Activated T-helper 1 cell treated with anti-CD3 and anti-CD28 coated beads, Interleukin-12 subunit alpha, Interleukin-12 subunit beta, Interleukin-2, Interleukin-4 antibody, amounts not matched to agents 30 ng/mL and 10 ng/mL and 1 ng/mL, durations not matched to agents 14 hours and 24 hours and 36 hours (primary cell): ENCODE results near the gene ACTR1B. TPM values are rescaled to one million over a fixed set of nuclear protein-coding genes. Genes with fewer than 3 reads are reported as not detected.
A peak's percentile ranks its signal among the peaks of the same experiment; 100 is the strongest.
"Not testable (repeated sequence)": the region's sequence is repeated elsewhere in the genome, so short reads cannot be mapped to it uniquely, and the experiment has no call there.

Experiments used
- DNase-seq: peaks from one replicate; pipeline ENCODE4 v3.0.0; 2021; ENCODE audit warnings: low spot score
- H3K27ac Mint-ChIP-seq: one replicate; pipeline ENCODE4 v1.8.0; 2021; ENCODE audit warnings: mild to moderate bottlenecking, mixed read lengths
- H3K27me3 Mint-ChIP-seq: one replicate; pipeline ENCODE4 v1.8.0; 2022; ENCODE audit warnings: mild to moderate bottlenecking, moderate library complexity, mixed read lengths; ENCODE audit not compliant: insufficient read depth
- H3K36me3 Mint-ChIP-seq: one replicate; pipeline ENCODE4 v1.8.0; 2021; ENCODE audit warnings: low read depth, mixed read lengths
- H3K4me1 Mint-ChIP-seq: one replicate; pipeline ENCODE4 v1.8.0; 2021; ENCODE audit warnings: low read depth, mixed read lengths
- H3K4me3 Mint-ChIP-seq: one replicate; pipeline ENCODE4 v1.8.0; 2021; ENCODE audit warnings: mild to moderate bottlenecking, moderate library complexity, mixed read lengths
- H3K9me3 Mint-ChIP-seq: one replicate; pipeline ENCODE4 v1.8.0; 2021; ENCODE audit warnings: mixed read lengths
- intact Hi-C: fragments of 100-400 bp; cut with micrococcal nuclease; formaldehyde crosslinking; loops from one replicate; pipeline ENCODE4 v1.15.1; 2024
- total RNA-seq: library from RNA; stranded (reverse); gene quantifications from 2 replicates; pipeline ENCODE4 v1.2.3, GENCODE V29; 2022

Gene ACTR1B
- total RNA-seq, 1 donor from 2014 or later = 101 TPM

GRCh38 chr2:97701851-97702465 is 38.1 kb upstream of the ACTR1B start:
- Mint-ChIP-seq H3K27ac (no peak overlapping the region), H3K27me3 (peaks cover 7% of the 10 kb centered on the region), H3K9me3 (no peaks in the 10 kb centered on the region), H3K4me1 (peaks cover 16% of the 10 kb centered on the region), H3K4me3 (no peak overlapping the region), H3K36me3 (no peaks in the 10 kb centered on the region)
- intact Hi-C loops = no loop called here
- no peak for DNase-seq

GRCh38 chr2:97701186-97701585 is 37.3 kb upstream of the ACTR1B start:
- Mint-ChIP-seq H3K27me3 (peaks cover 5% of the 10 kb centered on the region), H3K27ac (no peak overlapping the region), H3K4me3 (no peak overlapping the region), H3K36me3 (no peaks in the 10 kb centered on the region), H3K4me1 (peaks cover 19% of the 10 kb centered on the region), H3K9me3 (no peaks in the 10 kb centered on the region)
- intact Hi-C loops = no loop called here
- DNase-seq = no peak

DNA sequence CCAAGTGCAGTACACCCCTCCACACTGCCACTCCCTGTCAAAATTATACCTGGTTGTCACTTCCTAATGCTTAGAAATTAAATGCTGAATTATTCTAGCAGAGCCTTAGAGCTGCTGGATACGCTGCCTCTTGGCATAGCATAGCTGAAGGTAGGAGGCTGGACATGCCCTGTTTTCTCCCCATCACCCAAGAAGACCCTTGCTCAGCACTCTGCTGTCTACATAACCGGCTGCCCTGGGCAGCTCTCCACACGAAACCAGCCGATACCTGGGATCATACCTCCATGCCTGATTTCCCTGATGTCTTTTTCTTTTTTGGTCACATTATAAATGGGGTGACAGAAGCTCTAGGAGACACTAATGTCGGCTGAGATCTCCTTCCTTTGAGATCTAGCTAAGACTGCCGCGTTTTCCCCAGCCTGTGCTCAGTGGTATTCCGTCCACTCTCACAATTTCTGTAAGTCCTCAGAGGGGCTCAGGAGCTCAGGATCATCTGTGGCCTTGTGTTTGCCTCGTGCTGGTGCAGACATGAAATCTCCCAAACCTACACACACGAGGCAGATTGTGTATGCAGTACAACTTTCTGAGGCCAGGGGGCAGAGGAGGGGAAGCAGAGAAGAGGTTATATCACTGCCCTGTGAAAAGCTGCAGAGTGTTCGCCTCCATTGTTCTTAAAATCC is 36.1 kb upstream of the ACTR1B start:
- Mint-ChIP-seq H3K27me3 (peaks cover 8% of the 10 kb centered on the region), H3K4me3 (no peak overlapping the region), H3K36me3 (no peaks in the 10 kb centered on the region), H3K27ac (peak overlapping the region; percentile 32), H3K9me3 (no peaks in the 10 kb centered on the region), H3K4me1 (peaks cover 19% of the 10 kb centered on the region)
- peak; percentile 52 for DNase-seq
- intact Hi-C loops = loop anchor here (1.0 kb wide), 2 partner anchors 48 to 685 kb away; no protein-coding TSS in a partner anchor

DNA sequence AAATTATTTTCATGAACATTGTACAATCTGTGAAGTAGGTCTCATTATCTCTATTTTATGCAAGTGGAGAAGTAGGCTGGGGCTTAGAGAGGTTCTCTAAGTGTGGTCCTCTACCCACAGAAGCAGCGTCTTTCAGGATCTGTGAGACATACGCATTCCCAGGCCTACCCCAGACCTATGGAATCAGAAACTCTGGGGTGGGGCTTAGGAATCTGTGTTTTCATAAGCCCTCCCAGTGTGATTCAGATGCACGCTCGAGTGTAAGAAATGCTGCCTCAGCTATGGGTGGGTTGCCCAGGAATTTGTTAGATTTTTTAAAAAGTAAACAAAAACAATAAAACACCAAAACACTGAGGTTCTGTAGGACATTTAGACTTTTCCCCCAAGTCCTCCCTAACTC is 34.7 kb upstream of the ACTR1B start:
- no peaks in the 10 kb centered on the region for H3K9me3 Mint-ChIP-seq
- DNase-seq = no peak
- intact Hi-C loops = no loop called here
- no peaks in the 10 kb centered on the region for H3K36me3 Mint-ChIP-seq
- peaks cover 8% of the 10 kb centered on the region for H3K27me3 Mint-ChIP-seq
- no peak overlapping the region for H3K27ac Mint-ChIP-seq
- no peak overlapping the region for H3K4me3 Mint-ChIP-seq
- peaks cover 19% of the 10 kb centered on the region for H3K4me1 Mint-ChIP-seq

DNA sequence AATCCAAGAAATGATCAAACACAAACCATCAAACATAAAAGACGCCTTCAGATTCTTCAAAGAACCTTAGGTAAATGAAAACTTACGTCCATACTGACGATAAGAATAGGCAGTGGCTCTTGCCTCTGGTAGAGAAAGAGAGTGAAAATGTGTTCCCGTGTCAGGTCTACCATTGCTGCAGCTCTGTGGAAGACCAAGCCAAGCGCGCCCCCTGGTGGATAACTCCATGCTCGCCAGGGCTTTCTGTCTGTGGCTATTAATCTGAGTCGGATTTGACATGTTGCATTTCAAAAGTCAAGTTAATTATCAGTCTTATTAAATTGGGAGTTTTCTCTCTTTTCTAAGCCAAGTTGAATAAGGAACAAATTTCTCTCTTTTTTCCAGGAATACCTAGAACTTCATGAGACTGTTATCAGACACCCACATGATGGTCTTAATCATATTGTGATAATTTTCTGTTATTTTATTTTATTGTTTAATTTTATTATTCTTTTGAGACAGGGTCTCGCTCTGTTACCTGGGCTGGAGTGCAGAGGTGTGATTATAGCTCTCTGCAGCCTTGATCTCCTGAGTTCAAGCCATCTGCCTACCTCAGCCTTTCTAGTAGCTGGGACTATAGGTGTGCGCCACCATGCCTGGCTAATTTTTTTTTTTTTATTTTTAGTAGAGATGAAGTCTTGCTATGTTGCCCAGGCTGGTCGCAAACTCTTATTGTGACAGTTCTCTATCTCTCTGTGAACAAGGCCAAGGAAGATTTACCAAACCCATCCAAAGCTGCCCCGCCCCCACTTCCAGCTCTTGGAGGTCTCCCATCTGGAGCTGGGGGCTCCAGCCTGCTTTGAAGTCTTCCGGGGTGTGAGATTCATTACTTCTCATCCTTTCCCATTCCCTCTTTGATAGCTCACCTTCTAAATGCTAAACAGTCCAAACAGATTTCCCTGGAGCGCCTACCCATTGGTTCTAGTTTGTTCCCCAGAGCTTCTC is 33.7 kb upstream of the ACTR1B start:
- H3K27ac Mint-ChIP-seq = no peak overlapping the region

GRCh38 chr2:97695744-97696143 is 31.9 kb upstream of the ACTR1B start:
- no peak overlapping the region for H3K4me3 Mint-ChIP-seq
- H3K27me3 Mint-ChIP-seq = peaks cover 8% of the 10 kb centered on the region

More for the DNA sequence above, 33.7 kb upstream of the ACTR1B start:
- Mint-ChIP-seq H3K4me1 (peaks cover 19% of the 10 kb centered on the region), H3K4me3 (no peak overlapping the region), H3K9me3 (no peaks in the 10 kb centered on the region), H3K27me3 (peaks cover 8% of the 10 kb centered on the region), H3K36me3 (no peaks in the 10 kb centered on the region)
- DNase-seq = peak; percentile 82
- intact Hi-C loops = loop anchor here (1.0 kb wide), 4 partner anchors 13 to 107 kb away; partner anchors contain the start of gene ACTR1B

GRCh38 chr2:97693476-97693875 is 29.6 kb upstream of the ACTR1B start:
- no peak overlapping the region for H3K4me3 Mint-ChIP-seq
- H3K27me3 Mint-ChIP-seq = peaks cover 8% of the 10 kb centered on the region
- no peaks in the 10 kb centered on the region for H3K36me3 Mint-ChIP-seq
- intact Hi-C loops = no loop called here
- H3K9me3 Mint-ChIP-seq = no peaks in the 10 kb centered on the region
- no peak for DNase-seq
- peaks cover 16% of the 10 kb centered on the region for H3K4me1 Mint-ChIP-seq
- no peak overlapping the region for H3K27ac Mint-ChIP-seq

More at GRCh38 chr2:97695744-97696143, 31.9 kb upstream of the ACTR1B start:
- Mint-ChIP-seq H3K4me1 (peaks cover 19% of the 10 kb centered on the region), H3K27ac (no peak overlapping the region), H3K9me3 (no peaks in the 10 kb centered on the region), H3K36me3 (no peaks in the 10 kb centered on the region)
- intact Hi-C loops = no loop called here
- DNase-seq = no peak

- Mint-ChIP-seq H3K36me3 (no peaks in the 10 kb centered on the region), H3K4me1 (peaks cover 13% of the 10 kb centered on the region), H3K4me3 (no peak overlapping the region), H3K27me3 (peaks cover 6% of the 10 kb centered on the region), H3K27ac (no peak overlapping the region), H3K9me3 (no peaks in the 10 kb centered on the region)
- intact Hi-C loops = no loop called here
- DNase-seq = no peak
Observed at GRCh38 chr2:97691166-97691565, 27.3 kb upstream of the ACTR1B start.

DNA sequence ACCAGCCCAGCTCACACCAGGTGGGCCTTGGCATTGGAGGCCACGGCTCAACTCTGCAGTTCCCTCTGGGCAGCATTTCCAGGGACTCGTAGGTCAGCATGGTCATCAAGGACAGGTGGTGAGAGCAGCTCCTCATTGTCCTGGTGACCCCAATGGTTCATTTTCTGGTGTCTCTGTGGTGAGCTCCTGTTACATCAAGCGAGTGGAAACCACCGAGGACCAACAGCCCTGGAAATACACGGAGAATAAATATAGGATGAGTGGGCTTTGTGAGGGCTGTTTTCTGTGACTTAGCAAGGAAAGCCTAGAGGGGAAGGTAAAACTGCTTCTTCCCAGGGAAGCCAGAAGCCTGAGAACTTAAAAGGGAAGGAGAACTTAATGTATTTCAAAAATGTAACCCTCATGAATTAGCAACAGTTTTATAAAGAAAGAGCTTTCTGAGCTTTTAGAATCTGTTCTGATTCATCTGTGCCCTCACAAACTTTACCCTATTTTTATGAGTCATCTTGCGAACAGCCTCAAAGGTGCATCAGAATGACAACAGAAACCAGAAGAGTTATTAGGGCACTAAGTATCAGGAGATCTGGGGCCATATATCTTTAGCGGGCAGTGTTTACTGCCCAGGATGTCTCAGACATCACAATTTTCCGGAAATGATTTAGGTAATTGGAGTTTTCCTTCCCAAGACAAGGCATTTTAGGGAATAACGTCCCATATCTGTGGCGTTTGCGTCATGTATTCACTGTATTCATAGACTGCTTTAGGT is 24.4 kb upstream of the ACTR1B start:
- DNase-seq = no peak
- Mint-ChIP-seq H3K27me3 (no peaks in the 10 kb centered on the region), H3K9me3 (no peaks in the 10 kb centered on the region), H3K27ac (peak overlapping the region; percentile 57), H3K36me3 (no peaks in the 10 kb centered on the region), H3K4me1 (peaks cover 13% of the 10 kb centered on the region), H3K4me3 (no peak overlapping the region)
- intact Hi-C loops = loop anchor here (1.0 to 2.0 kb wide), 2 partner anchors 24 to 43 kb away; partner anchors contain the start of gene ACTR1B

DNA sequence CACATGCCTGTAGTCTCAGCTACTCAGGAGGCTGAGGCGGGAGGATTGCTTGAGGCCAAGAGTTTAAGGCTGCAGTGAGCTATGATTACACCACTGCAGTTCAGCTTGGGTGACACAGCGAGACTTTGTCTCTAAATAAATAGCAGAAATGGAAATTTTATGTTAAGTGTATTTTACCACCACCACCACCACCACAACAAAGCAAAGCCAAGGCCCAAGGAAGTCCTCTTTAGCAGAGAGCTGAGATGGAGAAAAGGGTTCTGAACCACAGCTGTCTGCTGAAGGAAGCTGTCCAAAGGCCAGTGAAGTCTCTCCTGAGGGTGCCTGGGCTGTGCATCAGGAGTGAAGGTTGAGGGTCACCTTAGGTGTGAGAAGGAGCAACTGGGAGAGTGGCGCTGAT is 23.4 kb upstream of the ACTR1B start:
- H3K36me3 Mint-ChIP-seq, intact Hi-C loops, H3K27me3 Mint-ChIP-seq, DNase-seq, H3K4me3 Mint-ChIP-seq, H3K27ac Mint-ChIP-seq, H3K9me3 Mint-ChIP-seq: not testable (repeated sequence)
- peaks cover 13% of the 10 kb centered on the region for H3K4me1 Mint-ChIP-seq

DNA sequence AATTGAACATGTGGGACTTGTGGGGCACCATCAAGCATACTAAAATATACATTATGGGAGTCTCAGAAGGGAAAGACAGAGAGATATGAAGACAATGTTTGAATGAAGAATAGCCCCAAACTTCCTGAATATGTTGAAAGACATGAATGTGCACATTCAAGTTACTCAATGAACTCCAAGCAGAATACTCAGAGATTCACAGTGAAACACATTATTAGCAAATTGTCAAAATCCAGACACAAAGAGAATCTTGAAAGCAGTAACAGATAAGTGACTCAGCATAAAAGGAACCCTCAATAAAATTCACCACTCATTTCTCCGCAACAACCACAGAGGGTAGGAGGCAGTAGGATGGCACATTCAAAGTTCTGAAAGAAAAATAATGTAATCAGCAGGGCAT is 14.5 kb upstream of the ACTR1B start:
- DNase-seq = no peak
- intact Hi-C loops = no loop called here
- no peaks in the 10 kb centered on the region for H3K9me3 Mint-ChIP-seq
- no peak overlapping the region for H3K27ac Mint-ChIP-seq
- H3K27me3 Mint-ChIP-seq = no peaks in the 10 kb centered on the region
- peaks cover 26% of the 10 kb centered on the region for H3K4me1 Mint-ChIP-seq
- no peak overlapping the region for H3K4me3 Mint-ChIP-seq
- H3K36me3 Mint-ChIP-seq = peaks cover 9% of the 10 kb centered on the region

DNA sequence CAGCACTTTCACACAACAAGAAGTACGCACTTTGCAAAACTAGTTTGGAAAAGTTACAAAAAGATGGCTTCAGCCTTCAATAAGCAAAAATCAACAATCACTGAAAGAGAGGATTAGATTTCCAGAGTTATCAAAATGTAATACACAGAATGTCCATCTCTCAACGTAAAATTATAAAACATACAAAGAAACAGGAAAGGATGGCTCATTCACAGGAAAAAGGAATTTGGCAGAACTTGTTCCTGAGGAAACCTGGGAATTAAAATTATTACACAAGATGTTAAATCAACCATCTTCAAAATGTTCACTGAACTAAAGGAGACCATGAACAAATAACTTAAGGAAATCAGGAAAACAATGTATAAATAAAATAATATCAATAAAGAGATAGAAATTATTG is 13.6 kb upstream of the ACTR1B start:
- no peaks in the 10 kb centered on the region for H3K27me3 Mint-ChIP-seq
- H3K4me3 Mint-ChIP-seq = no peak overlapping the region
- no peak overlapping the region for H3K27ac Mint-ChIP-seq
- no peak for DNase-seq
- H3K36me3 Mint-ChIP-seq = peaks cover 12% of the 10 kb centered on the region
- H3K9me3 Mint-ChIP-seq = no peaks in the 10 kb centered on the region
- peaks cover 34% of the 10 kb centered on the region for H3K4me1 Mint-ChIP-seq
- intact Hi-C loops = no loop called here
